Endodermal cell (in vitro differentiated cells): ENCODE data around the gene RAB9A. TPM values are rescaled to one million over a fixed set of nuclear protein-coding genes. Genes with fewer than 3 reads are reported as not detected.
"Not testable (repeated sequence)": the region's sequence is repeated elsewhere in the genome, so short reads cannot be mapped to it uniquely, and the experiment has no call there.

ENCODE experiments used
- DNase-seq: peaks from one replicate; pipeline ENCODE4 v3.0.0-alpha.2; 2017
- H3K27ac ChIP-seq: 2 replicates; pipeline ENCODE4 v1.5.1; 2013; ENCODE audit warnings: mild to moderate bottlenecking, low read depth, low read length, moderate library complexity
- H3K27me3 ChIP-seq: 2 replicates; pipeline ENCODE4 v1.6.1; 2013; ENCODE audit warnings: mild to moderate bottlenecking, low read length, moderate library complexity; ENCODE audit not compliant: insufficient read depth, control insufficient read depth, poor library complexity, severe bottlenecking
- H3K36me3 ChIP-seq: 2 replicates; pipeline ENCODE4 v1.7.0; 2013; ENCODE audit warnings: mild to moderate bottlenecking, low read length, moderate library complexity; ENCODE audit not compliant: control insufficient read depth, insufficient read depth
- H3K4me1 ChIP-seq: one replicate; pipeline ENCODE4 v1.7.0; 2013; ENCODE audit warnings: low read length; ENCODE audit not compliant: control insufficient read depth, insufficient read depth
- H3K4me3 ChIP-seq: 2 replicates; pipeline ENCODE4 v1.5.1; 2013; ENCODE audit warnings: mild to moderate bottlenecking, low read length, moderate library complexity
- H3K9ac ChIP-seq: 2 replicates; pipeline ENCODE4 v1.6.1; 2013; ENCODE audit warnings: mild to moderate bottlenecking, low read length, moderate library complexity; ENCODE audit not compliant: poor library complexity, severe bottlenecking; ENCODE audit errors: extremely low read depth
- H3K9me3 ChIP-seq: 2 replicates; pipeline ENCODE4 v1.6.1; 2013; ENCODE audit warnings: mild to moderate bottlenecking, low read length, moderate library complexity; ENCODE audit not compliant: control insufficient read depth
- H3K27ac Mint-ChIP-seq: 2 replicates; pipeline ENCODE4 v1.8.0; 2020; ENCODE audit warnings: mixed read lengths
- H3K27me3 Mint-ChIP-seq: 2 replicates; pipeline ENCODE4 v1.8.0; 2021; ENCODE audit warnings: mild to moderate bottlenecking, mixed read lengths; ENCODE audit not compliant: insufficient read depth
- H3K36me3 Mint-ChIP-seq: 2 replicates; pipeline ENCODE4 v1.8.0; 2020; ENCODE audit warnings: low read depth, mixed read lengths
- H3K4me1 Mint-ChIP-seq: 2 replicates; pipeline ENCODE4 v1.8.0; 2020; ENCODE audit warnings: mixed read lengths
- H3K4me3 Mint-ChIP-seq: 2 replicates; pipeline ENCODE4 v1.8.0; 2020; ENCODE audit warnings: mild to moderate bottlenecking, moderate library complexity, mixed read lengths
- H3K9me3 Mint-ChIP-seq: 2 replicates; pipeline ENCODE4 v1.8.0; 2020; ENCODE audit warnings: mild to moderate bottlenecking, mixed read lengths
- CTCF ChIP-seq: fragments of 200-600 bp; sonication (generic); conservative IDR thresholded peaks from 2 replicates; pipeline ENCODE4 v1.5.0; 2021; ENCODE audit warnings: antibody characterized with exemption, mild to moderate bottlenecking
- WGBS, 2 experiments: methylation state at CpG; one replicate each; pipeline versions ENCODE4 v1.1.5 to v1.1.7; 2013; ENCODE audit warnings: missing lambda C conversion rate in 2 of 2, mixed read lengths in 1 of 2; ENCODE audit not compliant: insufficient coverage in 1 of 2, insufficient read length in 1 of 2; 5-methylcytosine and 5-hydroxymethylcytosine counted together
- total RNA-seq, 2 donors: library from RNA; stranded (reverse); fragmentation: NEBNext Ultra II Directional in 1 of 2; extraction: Animal tissue kit (Norgen Biotek cat#: 25700) in 1 of 2; gene quantifications; 2 replicates in 1 of 2; 3 replicates in 1 of 2; pipeline ENCODE4 v1.2.1, GENCODE V29; 2021

Gene RAB9A
- total RNA-seq, 2 donors from 2014 or later, result 22.3 to 28.0 TPM

- Histone ChIP-seq H3K9ac (no peak overlapping the region), H3K36me3 (no peaks in the 10 kb centered on the region), H3K4me1 (no peaks in the 10 kb centered on the region), H3K4me3 (no peak overlapping the region), H3K9me3 (no peaks in the 10 kb centered on the region), H3K27ac (no peak overlapping the region), H3K27me3 (no peaks in the 10 kb centered on the region)
- peaks cover 14% of the 10 kb centered on the region for H3K36me3 Mint-ChIP-seq
- TF ChIP-seq CTCF, result no peak
- no peaks in the 10 kb centered on the region for H3K4me1 Mint-ChIP-seq
- no peaks in the 10 kb centered on the region for H3K27me3 Mint-ChIP-seq
- H3K9me3 Mint-ChIP-seq, result peaks cover 72% of the 10 kb centered on the region
- DNase-seq, result no peak
- no peak overlapping the region for H3K4me3 Mint-ChIP-seq
- H3K27ac Mint-ChIP-seq, result no peak overlapping the region
Observed at GRCh38 chrX:13667919-13668318, 21.0 kb upstream of the RAB9A start.

DNA sequence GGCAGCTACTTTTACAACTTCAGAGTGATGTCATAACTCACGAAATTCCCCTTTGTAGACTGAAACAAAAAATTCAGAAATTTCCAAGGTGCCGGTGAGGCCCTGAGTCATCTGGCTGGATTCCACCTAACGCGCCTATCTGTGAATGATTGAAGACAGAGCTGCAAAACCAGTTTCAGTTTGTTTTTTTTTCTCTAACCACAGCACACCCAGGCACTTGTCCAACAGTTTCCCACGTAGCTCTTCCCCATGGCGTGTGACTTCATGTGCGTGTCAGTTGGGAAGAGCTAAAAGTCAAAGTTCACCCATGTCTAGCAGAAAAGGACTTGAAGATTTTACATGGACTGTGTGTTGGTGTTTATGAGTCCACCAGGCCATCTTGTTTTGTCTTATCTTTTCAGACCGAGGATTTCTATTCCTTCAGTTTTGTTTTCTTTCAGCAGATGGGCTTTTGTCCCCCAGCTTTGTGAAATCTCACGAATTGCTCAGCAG lies 19.6 kb upstream of the RAB9A start:
- no peak for DNase-seq
- H3K27me3 ChIP-seq, result no peaks in the 10 kb centered on the region
- no peak overlapping the region for H3K4me3 Mint-ChIP-seq
- TF ChIP-seq CTCF, result no peak
- no peaks in the 10 kb centered on the region for H3K4me1 Mint-ChIP-seq
- no peak overlapping the region for H3K4me3 ChIP-seq
- peaks cover under 1% of the 10 kb centered on the region for H3K36me3 Mint-ChIP-seq
- WGBS, 2 experiments, result 93 to 94% methylated on average over 3 to 9 of the region's 9 CpGs
- H3K4me1 ChIP-seq, result no peaks in the 10 kb centered on the region
- no peak overlapping the region for H3K27ac Mint-ChIP-seq
- no peak overlapping the region for H3K9ac ChIP-seq
- no peaks in the 10 kb centered on the region for H3K27me3 Mint-ChIP-seq
- no peaks in the 10 kb centered on the region for H3K36me3 ChIP-seq
- H3K27ac ChIP-seq, result no peak overlapping the region
- no peaks in the 10 kb centered on the region for H3K9me3 ChIP-seq
- H3K9me3 Mint-ChIP-seq, result peaks cover 68% of the 10 kb centered on the region

DNA sequence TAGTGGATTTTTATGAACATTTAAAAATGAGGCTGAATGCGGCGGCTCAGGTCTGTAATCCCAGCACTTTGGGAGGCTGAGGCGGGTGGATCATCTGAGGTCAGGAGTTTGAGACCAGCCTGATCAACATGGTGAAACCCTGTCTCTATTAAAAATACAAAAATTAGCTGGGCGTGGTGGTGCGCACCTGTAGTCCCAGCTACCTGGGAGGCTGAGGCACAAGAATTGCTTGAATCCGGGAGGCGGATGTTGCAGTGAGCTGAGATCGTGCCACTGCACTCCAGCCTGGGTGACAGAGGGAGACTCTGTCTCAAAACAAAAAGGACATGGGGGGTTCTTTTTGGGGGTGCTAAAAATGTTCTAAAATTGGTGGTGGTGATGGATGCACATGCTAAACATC lies 19.2 kb upstream of the RAB9A start:
- not testable (repeated sequence) for H3K4me1 ChIP-seq, H3K36me3 ChIP-seq, H3K27ac ChIP-seq, H3K4me3 Mint-ChIP-seq, DNase-seq, H3K4me3 ChIP-seq, H3K27ac Mint-ChIP-seq, H3K36me3 Mint-ChIP-seq, H3K4me1 Mint-ChIP-seq, H3K27me3 ChIP-seq, H3K9ac ChIP-seq, H3K27me3 Mint-ChIP-seq, H3K9me3 ChIP-seq
- peaks cover 66% of the 10 kb centered on the region for H3K9me3 Mint-ChIP-seq
- WGBS, 2 experiments, result 97% methylated on average over 8 of the region's 8 CpGs; no CpG with 5 or more reads in 1 of the 2 experiments

GRCh38 chrX:13670197-13670596 lies 18.7 kb upstream of the RAB9A start:
- H3K9me3 Mint-ChIP-seq, result peaks cover 64% of the 10 kb centered on the region
- Histone ChIP-seq H3K27me3 (no peaks in the 10 kb centered on the region), H3K4me3 (no peak overlapping the region), H3K9ac (no peak overlapping the region), H3K4me1 (no peaks in the 10 kb centered on the region), H3K27ac (no peak overlapping the region), H3K9me3 (no peaks in the 10 kb centered on the region), H3K36me3 (no peaks in the 10 kb centered on the region)
- H3K27ac Mint-ChIP-seq, result no peak overlapping the region
- no peaks in the 10 kb centered on the region for H3K27me3 Mint-ChIP-seq
- H3K36me3 Mint-ChIP-seq, result no peaks in the 10 kb centered on the region
- no peaks in the 10 kb centered on the region for H3K4me1 Mint-ChIP-seq
- WGBS, 2 experiments, result 86 to 100% methylated on average over 1 to 5 of the region's 5 CpGs
- no peak overlapping the region for H3K4me3 Mint-ChIP-seq
- no peak for DNase-seq
- TF ChIP-seq CTCF, result no peak
